ENCODE measurements around the gene TRPM7. TPM values are rescaled to one million over a fixed set of nuclear protein-coding genes. Genes with fewer than 3 reads are reported as not detected.
"Not testable (repeated sequence)": the region's sequence is repeated elsewhere in the genome, so short reads cannot be mapped to it uniquely, and the experiment has no call there.

TRPM7 gene
- total RNA-seq, 2 donors from 2014 or later = 42.7 to 46.4 TPM

GRCh38 chr15:50622361-50622943 lies 64.1 kb downstream of the TRPM7 start:
- WGBS, 2 experiments (ENCODE audit: insufficient coverage in 1 of 2, insufficient read length in 1 of 2) = 90 to 97% methylated on average over 6 to 8 of the region's 8 CpGs
- not testable (repeated sequence) for H3K4me3 Mint-ChIP-seq; H3K27me3 Mint-ChIP-seq (ENCODE audit: insufficient read depth); H3K9me3 Mint-ChIP-seq; H3K27ac ChIP-seq (ENCODE audit: low read depth, low read length); H3K27ac Mint-ChIP-seq; H3K9ac ChIP-seq (ENCODE audit: extremely low read depth, low read length, poor library complexity, severe bottlenecking); H3K27me3 ChIP-seq (ENCODE audit: control insufficient read depth, insufficient read depth, low read length, poor library complexity, severe bottlenecking); H3K4me3 ChIP-seq (ENCODE audit: low read length); H3K4me1 Mint-ChIP-seq; DNase-seq; H3K4me1 ChIP-seq (ENCODE audit: control insufficient read depth, insufficient read depth, low read length); H3K9me3 ChIP-seq (ENCODE audit: control insufficient read depth, low read length)
- H3K36me3 ChIP-seq (ENCODE audit: control insufficient read depth, insufficient read depth, low read length) = peaks cover 63% of the 10 kb centered on the region
- peak; percentile 69 for TF ChIP-seq CTCF (conservative IDR thresholded peaks at IDR 0.05)
- peaks cover 54% of the 10 kb centered on the region for H3K36me3 Mint-ChIP-seq (ENCODE audit: low read depth)

GRCh38 chr15:50616960-50617359 lies 69.6 kb downstream of the TRPM7 start:
- 89 to 95% methylated on average over 5 to 6 of the region's 6 CpGs for WGBS, 2 experiments (ENCODE audit: insufficient coverage in 1 of 2, insufficient read length in 1 of 2)
- H3K9me3 ChIP-seq (ENCODE audit: control insufficient read depth, low read length); H3K4me3 Mint-ChIP-seq; H3K9me3 Mint-ChIP-seq; H3K4me3 ChIP-seq (ENCODE audit: low read length); H3K27ac Mint-ChIP-seq; H3K4me1 Mint-ChIP-seq; DNase-seq; H3K4me1 ChIP-seq (ENCODE audit: control insufficient read depth, insufficient read depth, low read length); H3K27ac ChIP-seq (ENCODE audit: low read depth, low read length); H3K27me3 ChIP-seq (ENCODE audit: control insufficient read depth, insufficient read depth, low read length, poor library complexity, severe bottlenecking); H3K9ac ChIP-seq (ENCODE audit: extremely low read depth, low read length, poor library complexity, severe bottlenecking); H3K27me3 Mint-ChIP-seq (ENCODE audit: insufficient read depth): not testable (repeated sequence)
- H3K36me3 Mint-ChIP-seq (ENCODE audit: low read depth) = peaks cover 48% of the 10 kb centered on the region
- peaks cover 50% of the 10 kb centered on the region for H3K36me3 ChIP-seq (ENCODE audit: control insufficient read depth, insufficient read depth, low read length)

- not testable (repeated sequence) for H3K27me3 Mint-ChIP-seq (ENCODE audit: insufficient read depth); H3K4me1 Mint-ChIP-seq; H3K27me3 ChIP-seq (ENCODE audit: control insufficient read depth, insufficient read depth, low read length, poor library complexity, severe bottlenecking); DNase-seq; H3K4me1 ChIP-seq (ENCODE audit: control insufficient read depth, insufficient read depth, low read length); H3K27ac Mint-ChIP-seq; H3K4me3 Mint-ChIP-seq; H3K9me3 Mint-ChIP-seq; H3K9ac ChIP-seq (ENCODE audit: extremely low read depth, low read length, poor library complexity, severe bottlenecking); H3K4me3 ChIP-seq (ENCODE audit: low read length); H3K27ac ChIP-seq (ENCODE audit: low read depth, low read length); H3K9me3 ChIP-seq (ENCODE audit: control insufficient read depth, low read length)
- H3K36me3 Mint-ChIP-seq (ENCODE audit: low read depth) = peaks cover 47% of the 10 kb centered on the region
- 92 to 95% methylated on average over 2 of the region's 2 CpGs for WGBS, 2 experiments (ENCODE audit: insufficient coverage in 1 of 2, insufficient read length in 1 of 2)
- peaks cover 51% of the 10 kb centered on the region for H3K36me3 ChIP-seq (ENCODE audit: control insufficient read depth, insufficient read depth, low read length)
These were observed 70.0 kb downstream of the TRPM7 start for GRCh38 chr15:50616554-50616953.

- Histone ChIP-seq H3K27ac (ENCODE audit: low read depth, low read length) (no peak overlapping the region), H3K36me3 (ENCODE audit: control insufficient read depth, insufficient read depth, low read length) (peaks cover 59% of the 10 kb centered on the region), H3K9ac (ENCODE audit: extremely low read depth, low read length, poor library complexity, severe bottlenecking) (no peak overlapping the region), H3K4me1 (ENCODE audit: control insufficient read depth, insufficient read depth, low read length) (no peaks in the 10 kb centered on the region), H3K27me3 (ENCODE audit: control insufficient read depth, insufficient read depth, low read length, poor library complexity, severe bottlenecking) (no peaks in the 10 kb centered on the region), H3K9me3 (ENCODE audit: control insufficient read depth, low read length) (no peaks in the 10 kb centered on the region), H3K4me3 (ENCODE audit: low read length) (no peak overlapping the region)
- no peak for DNase-seq
- Mint-ChIP-seq H3K27ac (no peak overlapping the region), H3K4me3 (no peak overlapping the region), H3K4me1 (peaks cover 2% of the 10 kb centered on the region), H3K27me3 (ENCODE audit: insufficient read depth) (no peaks in the 10 kb centered on the region), H3K36me3 (ENCODE audit: low read depth) (peaks cover 46% of the 10 kb centered on the region), H3K9me3 (no peaks in the 10 kb centered on the region)
- TF ChIP-seq CTCF (conservative IDR thresholded peaks at IDR 0.05) = no peak
- WGBS, 2 experiments (ENCODE audit: insufficient coverage in 1 of 2, insufficient read length in 1 of 2) = 90 to 98% methylated on average over 2 to 5 of the region's 5 CpGs
These were observed 73.0 kb downstream of the TRPM7 start for GRCh38 chr15:50613600-50613999.

Measured in endodermal cell (in vitro differentiated cells).